ENCODE data around the gene HOXD9.
A peak's percentile ranks its signal among the peaks of the same experiment; 100 is the strongest.

Gene HOXD9

DNA sequence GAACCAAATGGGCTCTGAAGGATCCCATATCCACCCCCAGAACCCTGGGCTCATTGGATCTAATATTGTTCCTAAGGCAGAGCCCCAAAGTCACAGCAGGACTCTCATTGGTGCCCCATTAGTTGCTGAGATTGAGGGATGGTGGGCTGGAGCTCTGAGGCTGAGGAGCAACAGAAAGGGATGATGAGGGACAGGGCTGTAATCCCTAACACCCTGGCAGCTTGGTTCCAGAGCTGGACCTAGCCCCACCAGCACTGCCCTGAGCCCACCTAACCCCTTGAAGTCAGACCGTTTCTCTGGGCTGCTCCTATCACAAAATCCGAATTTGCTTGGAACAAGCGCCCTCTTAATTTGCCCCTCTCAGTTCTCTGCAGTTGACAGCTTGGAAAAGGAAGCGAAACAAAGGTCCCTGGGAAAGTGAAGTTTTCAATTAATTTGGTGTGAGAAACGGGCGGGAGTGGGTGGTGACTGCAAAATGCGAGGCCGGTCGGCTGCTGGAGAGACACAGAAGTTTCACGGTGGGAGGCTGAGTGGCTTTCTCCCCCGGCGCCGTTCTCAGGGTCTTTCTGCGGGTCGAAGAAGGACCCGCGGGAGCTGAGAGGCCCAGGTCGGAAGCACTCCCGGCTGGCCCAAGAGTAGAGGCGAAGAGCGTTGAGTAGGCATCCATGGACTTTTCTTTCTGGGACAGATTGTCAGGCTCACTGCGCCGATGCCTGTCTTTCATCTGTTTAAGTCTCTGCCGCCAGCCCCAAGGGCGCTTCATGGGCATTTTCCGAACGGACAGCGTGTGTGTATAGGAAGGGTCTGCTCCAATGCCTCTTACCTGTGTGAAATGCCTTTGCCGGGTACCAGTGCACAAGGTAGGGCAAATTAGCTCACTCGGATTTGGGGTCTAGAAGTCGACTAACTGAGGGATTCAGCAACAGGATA lies 30.9 kb upstream of the HOXD9 start:
- WGBS (ENCODE audit: extremely low coverage, insufficient coverage, insufficient read length): no CpG with 5 or more reads among the region's 31 CpGs
- H4K91ac ChIP-seq (ENCODE audit: low read depth, low read length): no peak overlapping the region
- no peak overlapping the region for H3K9ac ChIP-seq (ENCODE audit: low read length)
- H3K4ac ChIP-seq (ENCODE audit: low read depth, low read length): no peak overlapping the region
- no peak overlapping the region for H3K23ac ChIP-seq (ENCODE audit: low read length)
- H3K18ac ChIP-seq (ENCODE audit: low read length): no peak overlapping the region
- H2AFZ ChIP-seq (ENCODE audit: insufficient read depth, low read length, poor library complexity): no peak overlapping the region
- H2BK5ac ChIP-seq (ENCODE audit: low read depth, low read length, poor library complexity): no peak overlapping the region
- peak overlapping the region; percentile 32 for H3K4me2 ChIP-seq (ENCODE audit: low read length)
- H2AK5ac ChIP-seq (ENCODE audit: low read length): no peak overlapping the region
- DNase-seq: no peak
- H3K9me3 ChIP-seq (ENCODE audit: insufficient read depth, low read depth, low read length): peaks cover 4% of the 10 kb centered on the region
- no peak overlapping the region for H2BK120ac ChIP-seq (ENCODE audit: insufficient read depth, low read length, poor library complexity)
- peaks cover 78% of the 10 kb centered on the region for H3K27me3 ChIP-seq (ENCODE audit: insufficient read depth, low read length)
- H3K4me1 ChIP-seq (ENCODE audit: control insufficient read depth in 1 of 2, insufficient read depth in 2 of 2, low read length in 2 of 2): peaks cover 9 to 11% of the 10 kb centered on the region in 2 experiments
- H3K36me3 ChIP-seq (ENCODE audit: control insufficient read depth in 1 of 2, insufficient read depth in 2 of 2, low read length in 2 of 2): no peaks in the 10 kb centered on the region
- H3K14ac ChIP-seq (ENCODE audit: low read length): no peak overlapping the region
- H3K79me2 ChIP-seq (ENCODE audit: control insufficient read depth, insufficient read depth, low read length, poor library complexity): peaks cover 2% of the 10 kb centered on the region
- H4K8ac ChIP-seq (ENCODE audit: low read depth, low read length): no peak overlapping the region
- no peak overlapping the region for H2BK12ac ChIP-seq (ENCODE audit: low read length)
- H3K4me3 ChIP-seq (ENCODE audit: low read depth, low read length): no peak overlapping the region
- H4K12ac ChIP-seq (ENCODE audit: low read depth, low read length): no peak overlapping the region
- H3K79me1 ChIP-seq (ENCODE audit: low read length): no peaks in the 10 kb centered on the region
- no peak overlapping the region for H3K27ac ChIP-seq (ENCODE audit: low read depth, low read length)

DNA sequence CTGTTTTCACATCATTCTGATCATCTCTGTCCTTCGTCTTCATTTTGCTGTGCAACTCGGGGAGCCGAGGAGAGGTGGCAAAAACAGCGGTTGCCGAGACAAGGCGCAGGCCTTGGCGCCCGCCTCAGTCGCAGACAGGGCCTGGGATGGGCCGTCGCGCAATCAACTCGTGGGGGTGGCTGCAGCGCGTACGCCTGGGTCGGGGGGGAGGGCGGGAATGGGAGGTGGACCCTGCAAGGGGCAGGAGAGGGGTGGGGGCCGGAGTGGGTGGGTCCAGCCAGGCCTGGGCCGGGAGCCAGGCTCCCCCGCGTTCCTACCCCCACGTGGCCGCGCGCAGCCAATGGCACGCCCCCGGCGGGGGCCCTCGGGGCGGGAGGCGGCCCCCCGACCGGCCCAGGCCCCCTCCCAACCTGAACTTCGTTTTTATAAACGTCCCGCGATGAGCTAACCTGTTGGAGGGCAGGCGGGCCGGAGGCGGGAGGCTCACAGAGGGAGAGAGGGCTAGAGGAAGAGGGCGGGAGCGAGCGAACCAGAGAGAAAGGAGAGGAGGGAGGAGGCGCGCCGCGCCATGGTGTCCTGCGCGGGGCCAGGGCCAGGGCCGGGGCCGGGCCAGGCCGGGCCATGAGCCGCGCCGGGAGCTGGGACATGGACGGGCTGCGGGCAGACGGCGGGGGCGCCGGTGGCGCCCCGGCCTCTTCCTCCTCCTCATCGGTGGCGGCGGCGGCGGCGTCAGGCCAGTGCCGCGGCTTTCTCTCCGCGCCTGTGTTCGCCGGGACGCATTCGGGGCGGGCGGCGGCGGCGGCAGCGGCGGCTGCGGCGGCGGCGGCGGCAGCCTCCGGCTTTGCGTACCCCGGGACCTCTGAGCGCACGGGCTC lies 30.0 kb upstream of the HOXD9 start, which contains the start of gene HOXD13:
TSS of gene HOXD13 (plus strand) at position 452 of the 875 bp plus-strand sequence. CDS start at position 622, 170 bp downstream.
- H3K9me3 ChIP-seq (ENCODE audit: insufficient read depth, low read depth, low read length): peaks cover 4% of the 10 kb centered on the region
- no peaks in the 10 kb centered on the region for H3K36me3 ChIP-seq (ENCODE audit: control insufficient read depth in 1 of 2, insufficient read depth in 2 of 2, low read length in 2 of 2)
- no peak within 1 kb of the TSS for H3K9ac ChIP-seq (ENCODE audit: low read length)
- H2AFZ ChIP-seq (ENCODE audit: insufficient read depth, low read length, poor library complexity): peak within 1 kb of the TSS; percentile 53
- H3K4me3 ChIP-seq (ENCODE audit: low read depth, low read length): peak within 1 kb of the TSS; percentile 67
- no peak within 1 kb of the TSS for H2BK5ac ChIP-seq (ENCODE audit: low read depth, low read length, poor library complexity)
- H2AK5ac ChIP-seq (ENCODE audit: low read length): no peak within 1 kb of the TSS
- no peak within 1 kb of the TSS for H3K14ac ChIP-seq (ENCODE audit: low read length)
- no peak within 1 kb of the TSS for H3K18ac ChIP-seq (ENCODE audit: low read length)
- WGBS (ENCODE audit: extremely low coverage, insufficient coverage, insufficient read length): no CpG with 5 or more reads among the region's 95 CpGs
- H2BK12ac ChIP-seq (ENCODE audit: low read length): no peak within 1 kb of the TSS
- no peak within 1 kb of the TSS for H2BK120ac ChIP-seq (ENCODE audit: insufficient read depth, low read length, poor library complexity)
- H3K4me2 ChIP-seq (ENCODE audit: low read length): peak within 1 kb of the TSS; percentile 83
- no peak within 1 kb of the TSS for H4K91ac ChIP-seq (ENCODE audit: low read depth, low read length)
- no peak within 1 kb of the TSS for H3K4ac ChIP-seq (ENCODE audit: low read depth, low read length)
- peaks cover 12 to 13% of the 10 kb centered on the region in 2 experiments for H3K4me1 ChIP-seq (ENCODE audit: control insufficient read depth in 1 of 2, insufficient read depth in 2 of 2, low read length in 2 of 2)
- no peak within 1 kb of the TSS for H3K23ac ChIP-seq (ENCODE audit: low read length)
- no peak for DNase-seq
- peaks cover 2% of the 10 kb centered on the region for H3K79me2 ChIP-seq (ENCODE audit: control insufficient read depth, insufficient read depth, low read length, poor library complexity)
- H4K12ac ChIP-seq (ENCODE audit: low read depth, low read length): no peak within 1 kb of the TSS
- no peak within 1 kb of the TSS for H4K8ac ChIP-seq (ENCODE audit: low read depth, low read length)
- H3K27me3 ChIP-seq (ENCODE audit: insufficient read depth, low read length): peaks cover 81% of the 10 kb centered on the region
- no peak within 1 kb of the TSS for H3K27ac ChIP-seq (ENCODE audit: low read depth, low read length)
- H3K79me1 ChIP-seq (ENCODE audit: low read length): no peaks in the 10 kb centered on the region

DNA sequence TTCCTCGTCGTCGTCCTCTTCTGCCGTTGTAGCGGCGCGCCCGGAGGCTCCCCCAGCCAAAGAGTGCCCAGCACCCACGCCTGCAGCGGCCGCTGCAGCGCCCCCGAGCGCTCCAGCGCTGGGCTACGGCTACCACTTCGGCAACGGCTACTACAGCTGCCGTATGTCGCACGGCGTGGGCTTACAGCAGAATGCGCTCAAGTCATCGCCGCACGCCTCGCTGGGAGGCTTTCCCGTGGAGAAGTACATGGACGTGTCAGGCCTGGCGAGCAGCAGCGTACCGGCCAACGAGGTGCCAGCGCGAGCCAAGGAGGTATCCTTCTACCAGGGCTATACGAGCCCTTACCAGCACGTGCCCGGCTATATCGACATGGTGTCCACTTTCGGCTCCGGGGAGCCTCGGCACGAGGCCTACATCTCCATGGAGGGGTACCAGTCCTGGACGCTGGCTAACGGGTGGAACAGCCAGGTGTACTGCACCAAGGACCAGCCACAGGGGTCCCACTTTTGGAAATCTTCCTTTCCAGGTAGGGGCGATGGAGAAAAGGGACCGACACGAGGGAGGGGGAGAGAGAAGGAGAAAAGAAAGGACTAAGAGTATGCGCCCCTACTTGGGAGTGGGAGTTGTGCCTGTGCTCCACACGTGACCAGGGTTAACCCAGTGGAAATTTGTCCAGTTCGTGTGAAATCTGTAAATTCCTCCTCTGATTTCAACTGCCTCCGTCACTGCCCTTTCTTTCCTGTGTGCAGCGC lies 29.2 kb upstream of the HOXD9 start:
- no peak overlapping the region for H3K23ac ChIP-seq (ENCODE audit: low read length)
- H2BK120ac ChIP-seq (ENCODE audit: insufficient read depth, low read length, poor library complexity): no peak overlapping the region
- H3K4me1 ChIP-seq (ENCODE audit: control insufficient read depth in 1 of 2, insufficient read depth in 2 of 2, low read length in 2 of 2): peaks cover 8 to 15% of the 10 kb centered on the region in 2 experiments
- no peak overlapping the region for H3K9ac ChIP-seq (ENCODE audit: low read length)
- peak overlapping the region; percentile 83 for H3K4me2 ChIP-seq (ENCODE audit: low read length)
- H4K12ac ChIP-seq (ENCODE audit: low read depth, low read length): no peak overlapping the region
- H4K8ac ChIP-seq (ENCODE audit: low read depth, low read length): no peak overlapping the region
- no peaks in the 10 kb centered on the region for H3K36me3 ChIP-seq (ENCODE audit: control insufficient read depth in 1 of 2, insufficient read depth in 2 of 2, low read length in 2 of 2)
- H3K27me3 ChIP-seq (ENCODE audit: insufficient read depth, low read length): peaks cover 78% of the 10 kb centered on the region
- no peak overlapping the region for H4K91ac ChIP-seq (ENCODE audit: low read depth, low read length)
- no peak overlapping the region for H3K27ac ChIP-seq (ENCODE audit: low read depth, low read length)
- H3K79me2 ChIP-seq (ENCODE audit: control insufficient read depth, insufficient read depth, low read length, poor library complexity): no peaks in the 10 kb centered on the region
- H2AFZ ChIP-seq (ENCODE audit: insufficient read depth, low read length, poor library complexity): peak overlapping the region; percentile 53
- no peak overlapping the region for H3K4ac ChIP-seq (ENCODE audit: low read depth, low read length)
- H3K79me1 ChIP-seq (ENCODE audit: low read length): no peaks in the 10 kb centered on the region
- H3K14ac ChIP-seq (ENCODE audit: low read length): no peak overlapping the region
- no peak overlapping the region for H2AK5ac ChIP-seq (ENCODE audit: low read length)
- no CpG with 5 or more reads among the region's 53 CpGs for whole genome bisulfite sequencing (ENCODE audit: extremely low coverage, insufficient coverage, insufficient read length)
- no peak overlapping the region for H3K18ac ChIP-seq (ENCODE audit: low read length)
- no peak overlapping the region for H2BK12ac ChIP-seq (ENCODE audit: low read length)
- H3K9me3 ChIP-seq (ENCODE audit: insufficient read depth, low read depth, low read length): peaks cover 4% of the 10 kb centered on the region
- peak overlapping the region; percentile 67 for H3K4me3 ChIP-seq (ENCODE audit: low read depth, low read length)
- no peak for DNase-seq
- no peak overlapping the region for H2BK5ac ChIP-seq (ENCODE audit: low read depth, low read length, poor library complexity)

DNA sequence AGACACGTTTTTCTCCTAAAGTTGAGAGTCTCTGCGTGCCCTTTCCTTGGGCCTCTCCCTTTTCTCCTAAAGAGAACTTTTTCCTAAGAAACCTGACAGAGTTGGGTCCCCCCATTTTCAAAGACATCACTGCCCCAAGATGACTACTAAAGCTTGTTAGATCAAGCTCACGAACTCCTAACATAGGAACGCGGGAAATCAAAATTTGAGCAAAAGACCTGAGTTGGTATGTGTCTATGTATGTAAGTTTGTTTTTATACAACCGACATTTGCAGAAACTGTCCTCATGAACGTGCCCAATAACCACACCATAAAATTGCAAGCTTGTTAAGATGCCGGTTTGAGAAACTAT lies 28.6 kb upstream of the HOXD9 start:
- Histone ChIP-seq H2AK5ac (ENCODE audit: low read length) (no peak overlapping the region), H3K4ac (ENCODE audit: low read depth, low read length) (no peak overlapping the region), H3K4me3 (ENCODE audit: low read depth, low read length) (no peak overlapping the region), H4K91ac (ENCODE audit: low read depth, low read length) (no peak overlapping the region), H3K18ac (ENCODE audit: low read length) (no peak overlapping the region), H3K27ac (ENCODE audit: low read depth, low read length) (no peak overlapping the region), H4K8ac (ENCODE audit: low read depth, low read length) (no peak overlapping the region), H3K14ac (ENCODE audit: low read length) (no peak overlapping the region), H2BK120ac (ENCODE audit: insufficient read depth, low read length, poor library complexity) (no peak overlapping the region), H3K79me2 (ENCODE audit: control insufficient read depth, insufficient read depth, low read length, poor library complexity) (no peaks in the 10 kb centered on the region), H3K4me2 (ENCODE audit: low read length) (no peak overlapping the region), H2AFZ (ENCODE audit: insufficient read depth, low read length, poor library complexity) (no peak overlapping the region), H4K12ac (ENCODE audit: low read depth, low read length) (no peak overlapping the region), H3K9me3 (ENCODE audit: insufficient read depth, low read depth, low read length) (peaks cover 6% of the 10 kb centered on the region), H3K4me1 (ENCODE audit: control insufficient read depth in 1 of 2, insufficient read depth in 2 of 2, low read length in 2 of 2) (peaks cover 8 to 20% of the 10 kb centered on the region in 2 experiments), H3K36me3 (ENCODE audit: control insufficient read depth in 1 of 2, insufficient read depth in 2 of 2, low read length in 2 of 2) (no peaks in the 10 kb centered on the region), H3K27me3 (ENCODE audit: insufficient read depth, low read length) (peaks cover 78% of the 10 kb centered on the region), H3K9ac (ENCODE audit: low read length) (no peak overlapping the region), H2BK12ac (ENCODE audit: low read length) (no peak overlapping the region), H3K23ac (ENCODE audit: low read length) (no peak overlapping the region), H3K79me1 (ENCODE audit: low read length) (no peaks in the 10 kb centered on the region), H2BK5ac (ENCODE audit: low read depth, low read length, poor library complexity) (no peak overlapping the region)
- DNase-seq: no peak
- WGBS (ENCODE audit: extremely low coverage, insufficient coverage, insufficient read length): no CpG with 5 or more reads among the region's 8 CpGs

Measured in trophoblast cell (in vitro differentiated cells and primary cell).